Cardiac fibroblast (primary cell): ENCODE measurements around the gene PARP3.

Experiments
- DNase-seq, 2 donors: peaks; one replicate each; pipeline versions ENCODE4 v3.0.0 to v3.0.0-alpha.2; 2010; ENCODE audit warnings: low read depth in 2 of 2
- H3K4me3 ChIP-seq, 2 donors: replicated peaks in 1 of 2; 1 replicate in 1 of 2; 2 replicates in 1 of 2; pipeline ENCODE4 v1.5.1; 2011; ENCODE audit warnings: low read depth in 2 of 2, low read length in 2 of 2, mild to moderate bottlenecking in 2 of 2, moderate library complexity in 1 of 2
- TF ChIP-seq, protein P1 (sequence below): IDR thresholded peaks from one replicate; pipeline ENCODE4 v1.5.1; 2011; ENCODE audit warnings: low read depth, mild to moderate bottlenecking, low read length, inconsistent platforms

PARP3 gene

GRCh38 chr3:51934991-51935885, 6.9 kb upstream of the PARP3 start:
- TF ChIP-seq, protein P1, sequence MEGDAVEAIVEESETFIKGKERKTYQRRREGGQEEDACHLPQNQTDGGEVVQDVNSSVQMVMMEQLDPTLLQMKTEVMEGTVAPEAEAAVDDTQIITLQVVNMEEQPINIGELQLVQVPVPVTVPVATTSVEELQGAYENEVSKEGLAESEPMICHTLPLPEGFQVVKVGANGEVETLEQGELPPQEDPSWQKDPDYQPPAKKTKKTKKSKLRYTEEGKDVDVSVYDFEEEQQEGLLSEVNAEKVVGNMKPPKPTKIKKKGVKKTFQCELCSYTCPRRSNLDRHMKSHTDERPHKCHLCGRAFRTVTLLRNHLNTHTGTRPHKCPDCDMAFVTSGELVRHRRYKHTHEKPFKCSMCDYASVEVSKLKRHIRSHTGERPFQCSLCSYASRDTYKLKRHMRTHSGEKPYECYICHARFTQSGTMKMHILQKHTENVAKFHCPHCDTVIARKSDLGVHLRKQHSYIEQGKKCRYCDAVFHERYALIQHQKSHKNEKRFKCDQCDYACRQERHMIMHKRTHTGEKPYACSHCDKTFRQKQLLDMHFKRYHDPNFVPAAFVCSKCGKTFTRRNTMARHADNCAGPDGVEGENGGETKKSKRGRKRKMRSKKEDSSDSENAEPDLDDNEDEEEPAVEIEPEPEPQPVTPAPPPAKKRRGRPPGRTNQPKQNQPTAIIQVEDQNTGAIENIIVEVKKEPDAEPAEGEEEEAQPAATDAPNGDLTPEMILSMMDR: no peak
- DNase-seq: no peak
- no peak overlapping the region for H3K4me3 ChIP-seq

DNA sequence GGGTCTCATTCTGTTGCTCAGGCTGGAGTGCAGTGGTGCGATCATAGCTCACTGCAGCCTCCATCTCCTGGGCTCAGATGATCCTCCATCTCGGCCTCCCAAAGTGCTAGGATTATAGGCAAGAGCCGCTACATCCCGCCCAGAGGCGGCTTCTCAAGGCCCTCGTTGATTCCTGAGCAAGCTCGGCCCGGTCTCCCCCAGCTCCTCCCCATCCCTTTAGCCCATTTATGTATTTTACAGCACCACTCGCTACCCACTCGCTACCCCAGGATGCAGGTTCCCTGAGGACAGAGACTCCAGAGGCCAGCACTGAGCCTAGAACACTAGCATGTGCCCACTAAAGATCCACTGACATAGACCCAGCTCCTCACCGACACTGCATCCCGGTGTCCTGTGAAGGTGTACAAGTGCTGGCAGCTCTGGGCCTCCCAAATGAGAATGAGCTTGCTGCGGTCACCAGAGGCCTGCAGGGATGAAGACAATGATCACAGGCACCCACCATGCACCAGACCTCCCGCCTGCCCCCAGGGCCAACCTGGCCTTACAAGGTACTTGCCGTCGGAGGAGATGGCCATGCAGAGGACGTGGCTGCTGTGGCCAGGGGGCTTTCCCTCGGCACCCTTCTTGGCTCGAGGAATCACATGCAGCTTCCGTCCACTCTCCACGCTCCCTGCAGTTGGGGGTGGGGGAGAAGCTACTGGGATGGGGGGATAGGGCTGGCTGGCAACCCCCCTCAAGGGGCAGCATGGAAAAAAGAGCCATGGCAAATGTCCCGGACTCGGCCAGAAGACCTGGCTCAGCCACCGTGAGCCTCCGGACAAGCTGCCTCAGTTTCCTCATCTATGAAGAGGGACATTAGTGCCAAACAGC, 6.0 kb upstream of the PARP3 start:
- no peak overlapping the region for H3K4me3 ChIP-seq
- DNase-seq: no peak
- TF ChIP-seq, protein P1: no peak

DNA sequence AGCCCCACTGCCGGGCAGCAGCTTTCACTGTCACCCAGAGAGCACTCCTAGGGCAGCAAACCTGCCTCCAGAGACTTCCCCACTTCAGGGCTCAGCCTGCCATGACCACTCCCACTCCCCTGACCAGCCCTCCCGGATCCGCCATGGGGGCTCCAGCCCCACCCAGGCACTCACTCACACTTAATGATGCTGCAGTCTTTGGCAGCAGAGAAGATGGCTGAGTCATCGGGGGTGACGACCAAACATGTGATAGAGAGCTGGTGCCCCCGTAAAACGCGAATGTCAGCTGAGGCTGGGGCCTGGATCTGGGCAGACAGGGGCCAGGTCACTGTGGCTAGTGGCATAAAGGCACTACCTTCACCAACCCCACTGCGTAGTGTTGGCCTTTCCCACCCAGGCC, 5.1 kb upstream of the PARP3 start:
- DNase-seq: peak in 1 of 2 donors; percentile 11
- no peak overlapping the region for H3K4me3 ChIP-seq
- TF ChIP-seq, protein P1: no peak

DNA sequence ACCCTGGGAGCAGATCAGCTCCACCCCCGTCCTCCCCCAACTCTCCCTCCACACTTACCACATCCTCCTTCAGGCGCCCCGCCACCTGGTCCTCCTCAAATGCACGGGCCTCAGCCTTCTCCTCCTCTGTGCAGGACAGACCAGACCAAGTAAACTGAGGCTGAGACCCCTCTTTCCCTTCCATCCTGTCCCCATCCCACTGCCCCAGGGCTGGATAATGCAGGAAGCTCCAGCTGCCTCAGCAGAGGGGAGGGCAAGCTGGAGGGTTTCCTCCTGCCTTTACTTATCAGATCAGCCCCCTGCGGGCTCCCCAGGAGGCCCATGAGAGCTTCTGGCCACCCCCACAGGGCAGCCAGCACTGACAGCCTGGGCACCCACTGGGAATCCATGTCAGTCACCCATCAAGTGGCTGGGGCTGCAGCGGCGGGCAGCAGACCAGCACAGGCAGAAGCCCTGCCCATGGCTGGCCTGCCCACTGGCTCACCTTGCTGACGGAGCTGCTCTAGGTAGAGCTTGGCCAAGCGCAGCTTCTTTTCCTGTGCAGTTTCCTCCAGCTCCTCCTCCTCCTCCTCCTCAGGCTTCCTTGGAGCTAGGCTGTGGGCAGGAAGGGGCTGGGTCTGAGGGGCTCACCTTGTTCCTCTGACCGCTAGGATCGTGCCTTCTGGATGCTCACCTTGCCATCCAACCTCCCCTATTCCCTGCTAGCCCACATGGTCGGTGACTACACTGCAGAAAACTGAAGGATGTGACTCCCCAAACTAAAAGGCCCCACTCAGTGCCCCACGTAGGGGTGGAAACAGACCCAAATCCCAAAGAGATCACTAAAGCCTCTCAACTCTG, 4.3 kb upstream of the PARP3 start:
- TF ChIP-seq, protein P1: no peak
- no peak for DNase-seq
- no peak overlapping the region for H3K4me3 ChIP-seq

DNA sequence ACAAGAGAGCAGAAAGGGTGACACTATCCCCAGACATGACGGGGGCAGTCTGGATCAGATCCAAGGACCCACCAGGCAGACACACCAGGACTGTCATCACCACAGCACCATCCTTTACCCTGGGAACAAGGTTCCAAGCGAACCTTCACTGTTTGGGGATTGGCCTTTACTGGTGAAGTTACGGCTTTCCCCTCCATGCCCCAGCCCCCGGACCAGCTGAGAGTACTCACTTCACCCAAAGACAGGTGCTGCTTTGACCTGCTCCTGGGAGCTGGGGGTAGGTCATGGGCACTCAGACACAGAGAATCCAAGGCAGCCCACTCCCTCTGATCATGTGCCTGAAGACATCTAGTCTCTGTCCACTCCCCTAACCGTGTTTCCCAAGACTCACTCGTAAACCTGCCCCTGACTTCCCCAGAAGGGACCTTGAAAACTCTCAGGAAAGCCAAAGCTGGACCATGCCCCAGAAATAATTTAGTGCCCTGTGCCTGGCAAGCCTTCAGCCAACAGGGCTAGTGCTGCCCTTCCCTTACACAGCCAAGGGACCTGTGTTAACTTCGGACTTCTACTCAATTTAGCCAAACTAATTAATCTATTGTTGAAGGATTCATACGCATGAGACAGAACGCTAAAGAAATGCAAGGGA, 3.3 kb upstream of the PARP3 start:
- TF ChIP-seq, protein P1: no peak
- no peak for DNase-seq
- H3K4me3 ChIP-seq: no peak overlapping the region
